Pons (tissue), 1 donor: ENCODE results near the gene CFAP73.
"Not testable (repeated sequence)": the region's sequence is repeated elsewhere in the genome, so short reads cannot be mapped to it uniquely, and the experiment has no call there.

Source experiments
- DNase-seq: peaks from one replicate; pipeline ENCODE4 v3.0.0-alpha.2; 2016; ENCODE audit warnings: low spot score

CFAP73 gene

DNA sequence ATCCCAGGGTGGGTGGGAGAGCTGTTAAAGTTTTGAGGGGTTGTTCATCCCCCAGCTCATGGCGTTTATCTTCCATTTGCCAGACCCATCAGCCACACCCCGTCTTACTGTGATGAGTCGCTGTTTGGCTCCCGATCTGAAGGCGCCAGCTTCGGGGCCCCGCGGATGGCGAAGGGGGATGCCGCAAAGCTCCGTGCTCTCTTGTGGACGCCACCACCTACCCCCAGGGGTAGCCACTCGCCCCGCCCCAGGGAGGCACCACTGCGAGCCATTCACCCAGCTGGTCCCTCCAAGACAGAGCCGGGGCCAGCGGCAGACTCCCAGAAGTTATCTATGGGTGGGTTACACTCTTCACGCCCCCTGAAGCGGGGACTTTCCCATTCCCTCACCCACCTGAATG lies 41.7 kb downstream of the CFAP73 start:
- no peak for DNase-seq

DNA sequence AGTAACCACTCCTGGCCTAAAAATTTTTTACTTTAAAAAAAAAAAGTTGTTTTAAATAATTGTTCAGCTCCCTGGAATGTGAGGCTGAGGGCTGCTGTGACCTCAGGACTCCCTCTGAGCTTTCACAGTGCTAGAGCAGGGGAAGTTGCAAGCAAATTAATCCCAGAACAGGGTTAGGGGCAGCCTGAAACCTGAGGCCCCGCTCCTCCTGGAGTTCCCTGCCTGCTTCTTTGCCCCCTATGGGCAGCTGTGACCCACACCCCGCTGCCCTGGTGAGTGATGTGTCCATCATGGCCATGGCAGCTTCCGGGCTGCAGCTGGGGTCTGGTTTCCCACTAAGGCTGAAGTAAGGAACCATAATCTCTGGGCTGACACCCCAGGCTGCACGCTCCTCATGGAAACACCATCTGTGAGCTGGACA lies 45.5 kb downstream of the CFAP73 start:
- DNase-seq = no peak

DNA sequence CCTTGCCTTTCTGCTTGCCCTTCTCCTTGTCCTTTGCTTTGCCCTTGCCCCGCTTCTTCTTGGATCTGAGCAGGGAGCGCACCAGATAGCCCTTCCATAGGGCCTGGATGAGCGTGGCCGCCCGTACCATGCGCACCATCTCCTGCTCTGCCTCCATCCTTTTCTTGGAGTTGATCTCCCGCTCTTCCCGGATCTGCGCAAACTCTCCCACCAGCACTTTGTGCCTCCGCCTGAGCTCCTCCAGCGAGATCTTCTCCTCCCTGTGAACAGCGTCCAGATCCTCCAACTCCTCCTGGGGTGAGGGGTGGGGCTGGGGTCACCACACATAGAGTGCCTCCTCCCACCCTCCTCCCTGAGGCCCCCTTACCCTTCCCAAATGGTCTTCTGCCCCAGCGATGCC lies 46.1 kb downstream of the CFAP73 start:
- DNase-seq = no peak

DNA sequence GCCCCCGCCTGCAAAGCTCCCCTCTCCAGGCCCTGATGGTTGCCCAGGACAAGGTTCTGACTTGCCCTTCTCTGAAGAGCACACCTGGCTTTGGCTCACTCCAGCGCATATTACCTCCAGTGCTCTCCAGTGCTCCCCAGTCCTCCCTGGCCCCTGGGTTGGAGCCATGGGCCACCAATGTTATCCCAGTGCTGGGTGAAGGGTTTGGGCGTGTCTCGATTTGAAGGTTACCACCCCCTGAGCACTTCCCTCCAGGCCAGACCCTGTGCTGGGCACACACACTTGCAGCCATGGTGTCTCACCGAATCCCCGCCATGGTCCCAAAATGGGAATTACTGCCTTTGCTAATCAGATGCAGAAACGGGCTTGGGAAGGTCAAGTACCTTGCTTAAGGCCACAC lies 47.1 kb downstream of the CFAP73 start:
- no peak for DNase-seq

DNA sequence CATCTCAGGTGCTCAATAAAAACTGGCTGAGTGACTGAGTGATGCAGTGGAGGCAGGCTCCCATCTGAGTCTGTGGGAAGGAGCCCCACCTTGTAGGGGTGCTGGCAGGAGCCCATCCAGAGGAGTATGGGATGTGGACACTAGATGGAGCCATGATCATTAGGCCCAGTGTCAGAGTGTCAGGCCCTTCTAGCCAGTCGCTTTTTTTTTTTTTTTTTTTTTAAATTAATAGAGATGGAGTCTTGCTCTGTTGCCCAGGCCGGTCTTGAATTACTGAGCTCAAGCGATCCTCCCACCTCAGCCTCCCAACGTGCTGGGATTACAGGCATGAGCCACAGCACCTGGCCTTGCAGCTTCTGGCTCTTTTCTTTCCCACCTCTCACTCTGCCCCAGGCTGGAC lies 47.5 kb downstream of the CFAP73 start:
- DNase-seq = peak; percentile 87

DNA sequence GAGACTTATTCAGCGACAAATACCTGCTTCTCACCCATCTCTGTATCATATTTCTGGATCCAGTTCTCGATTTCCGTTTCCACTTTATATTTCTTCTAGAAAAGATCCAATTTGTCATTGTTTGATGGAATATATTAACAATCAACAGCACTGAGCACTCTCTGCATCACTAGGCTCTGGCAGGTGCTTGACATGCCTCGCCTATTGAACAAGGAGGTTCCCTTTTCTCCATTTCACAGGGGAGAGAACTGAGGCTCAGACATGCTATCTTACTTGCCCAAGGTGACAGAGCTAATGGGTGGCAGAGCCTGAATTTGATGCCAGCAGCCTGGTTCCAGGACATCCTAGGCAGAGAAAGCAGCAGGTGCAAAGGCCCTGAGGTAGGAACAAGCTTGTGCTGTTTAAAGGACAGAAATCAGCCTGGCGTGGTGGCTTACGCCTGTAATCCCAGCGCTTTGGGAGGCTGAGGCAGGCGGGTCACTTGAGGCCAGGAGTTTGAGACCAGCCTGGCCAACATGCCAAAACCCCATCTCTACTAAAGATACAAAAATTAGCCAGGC lies 48.1 kb downstream of the CFAP73 start:
- no peak for DNase-seq

DNA sequence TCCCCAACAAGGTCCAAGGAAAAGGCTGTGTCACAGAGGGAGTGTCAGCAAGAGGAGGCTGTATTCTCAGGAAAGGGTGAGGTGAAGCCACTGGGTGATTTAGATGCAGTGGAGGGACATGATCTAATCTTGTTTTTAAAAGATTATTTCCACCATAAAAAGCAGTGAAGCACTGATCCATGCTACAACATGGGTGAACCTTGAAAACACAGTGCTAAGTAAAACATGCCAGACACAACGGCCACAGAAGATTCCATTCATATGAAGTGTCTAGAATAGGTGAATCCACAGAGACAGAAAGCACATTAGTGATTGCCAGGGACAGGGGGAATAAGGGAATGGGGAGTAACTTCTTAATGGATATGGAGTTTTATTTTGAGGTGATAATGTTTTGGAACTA lies 48.8 kb downstream of the CFAP73 start:
- no peak for DNase-seq

DNA sequence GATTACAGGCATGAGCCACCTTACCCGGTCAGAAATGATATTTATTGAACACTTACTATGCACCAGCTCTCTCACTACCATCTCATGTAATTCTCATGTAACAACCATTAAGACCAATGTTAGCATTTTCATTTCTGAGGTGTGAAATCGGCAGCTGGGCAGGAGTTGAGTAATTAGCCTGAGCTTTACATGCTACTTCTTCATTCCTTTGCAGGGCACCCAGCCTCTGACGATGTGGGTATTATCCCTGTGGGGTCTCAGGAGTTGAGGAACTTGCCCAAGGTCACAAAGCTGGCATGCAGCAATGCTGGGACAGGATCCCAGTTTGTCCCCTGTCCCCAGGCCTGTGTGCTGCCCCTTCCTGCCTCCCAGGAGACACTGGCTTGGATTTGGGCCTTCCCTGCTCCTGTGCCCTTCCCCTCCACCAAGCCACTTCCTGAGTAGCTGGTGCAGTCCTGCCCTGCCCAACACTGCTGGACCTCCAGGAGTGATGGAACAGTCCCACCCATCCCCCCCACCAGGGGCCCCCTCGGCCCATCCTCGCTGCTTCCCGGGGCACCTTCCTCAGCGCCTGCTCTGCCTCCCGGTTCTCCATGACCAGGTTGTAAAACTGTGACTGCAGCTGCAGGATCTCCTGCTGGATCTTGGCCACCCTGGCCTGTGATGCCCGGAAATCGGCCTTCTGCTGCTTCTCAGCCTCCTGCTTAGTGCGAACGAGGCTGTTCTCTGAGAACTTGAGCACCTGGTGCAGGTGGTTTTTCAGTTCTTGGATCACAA lies 50.7 kb downstream of the CFAP73 start:
- no peak for DNase-seq

DNA sequence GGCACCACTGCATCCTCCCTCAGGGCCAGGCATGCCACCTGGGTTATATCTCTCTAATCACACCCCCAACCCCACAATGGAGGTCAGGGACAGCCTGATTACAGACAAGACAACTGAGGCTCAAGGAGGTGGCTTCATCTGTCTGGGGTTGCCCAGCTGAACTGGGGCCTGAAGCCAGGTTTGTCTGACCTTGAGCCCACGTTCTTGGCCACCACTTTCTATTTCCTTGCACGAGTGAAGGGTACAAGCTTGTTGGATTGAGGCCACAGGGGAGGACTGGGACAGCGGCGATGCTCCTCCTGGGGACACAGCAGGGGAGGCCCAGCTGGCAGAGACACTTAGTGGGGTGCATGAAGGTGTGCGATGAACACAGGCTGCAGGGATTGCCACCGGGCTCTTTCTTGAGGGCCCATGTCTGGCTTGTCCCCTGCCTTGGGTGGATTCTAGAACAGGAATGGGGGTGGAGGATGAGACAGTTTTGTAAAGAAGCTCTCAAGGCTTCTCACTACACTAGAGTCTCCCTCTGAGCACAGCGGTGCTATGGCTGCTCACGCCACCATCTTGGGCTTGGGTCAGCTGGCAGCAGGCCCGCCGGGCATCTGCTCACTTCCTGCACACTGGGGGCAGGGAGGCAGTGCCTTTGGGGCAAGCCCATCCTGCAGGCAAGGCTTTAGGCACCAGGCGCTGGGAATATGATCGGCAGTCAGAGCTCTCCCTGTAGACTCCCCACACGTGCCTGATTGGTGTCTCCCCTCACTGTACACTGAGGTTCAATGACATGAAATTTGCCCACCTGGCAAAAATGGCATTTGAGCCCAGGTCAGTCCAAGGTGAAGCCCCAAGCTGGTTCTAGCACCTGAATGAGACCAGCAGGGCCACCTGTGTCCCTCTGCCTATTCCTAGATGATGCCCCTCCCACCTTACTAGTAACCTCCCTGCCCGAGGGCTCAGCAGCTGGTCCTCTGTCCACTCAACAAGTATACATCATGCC lies 52.0 kb downstream of the CFAP73 start:
- no peak for DNase-seq

DNA sequence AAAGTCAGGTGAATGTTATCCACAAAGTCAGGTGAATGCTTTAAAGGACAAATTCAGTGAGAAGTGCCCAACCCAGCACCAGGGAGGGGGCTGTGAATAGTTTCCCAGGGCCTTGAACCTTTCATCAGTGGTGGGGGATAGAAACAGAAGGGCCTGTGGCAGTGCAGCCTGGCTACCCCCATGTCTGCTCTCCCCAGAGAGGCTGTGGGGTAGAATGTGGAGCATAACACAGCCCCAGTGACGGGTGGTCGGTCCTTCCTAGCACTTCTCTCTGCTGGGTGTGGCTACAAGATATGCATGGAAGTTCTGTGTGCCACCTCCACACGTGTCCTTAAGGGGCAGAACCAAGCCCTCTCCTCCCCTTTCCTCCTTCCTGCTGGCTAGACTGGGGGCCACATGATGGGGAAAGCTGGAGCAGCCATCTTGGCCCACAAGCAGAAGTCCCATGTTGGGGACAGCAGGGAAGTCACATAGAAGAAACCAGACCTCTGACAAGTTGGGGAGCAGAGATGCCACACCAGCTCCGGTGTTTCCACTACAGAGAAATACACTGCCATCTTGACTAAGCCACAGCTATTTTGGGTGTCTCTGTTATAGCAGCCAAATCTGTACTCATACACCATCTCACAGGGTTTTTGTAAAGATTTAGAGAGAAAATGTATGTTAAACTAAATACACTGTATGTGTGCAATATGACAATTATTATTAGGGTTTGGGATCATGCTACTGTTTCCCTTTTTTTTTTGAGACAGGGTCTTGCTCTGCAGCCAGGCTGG lies 53.0 kb downstream of the CFAP73 start:
- no peak for DNase-seq

DNA sequence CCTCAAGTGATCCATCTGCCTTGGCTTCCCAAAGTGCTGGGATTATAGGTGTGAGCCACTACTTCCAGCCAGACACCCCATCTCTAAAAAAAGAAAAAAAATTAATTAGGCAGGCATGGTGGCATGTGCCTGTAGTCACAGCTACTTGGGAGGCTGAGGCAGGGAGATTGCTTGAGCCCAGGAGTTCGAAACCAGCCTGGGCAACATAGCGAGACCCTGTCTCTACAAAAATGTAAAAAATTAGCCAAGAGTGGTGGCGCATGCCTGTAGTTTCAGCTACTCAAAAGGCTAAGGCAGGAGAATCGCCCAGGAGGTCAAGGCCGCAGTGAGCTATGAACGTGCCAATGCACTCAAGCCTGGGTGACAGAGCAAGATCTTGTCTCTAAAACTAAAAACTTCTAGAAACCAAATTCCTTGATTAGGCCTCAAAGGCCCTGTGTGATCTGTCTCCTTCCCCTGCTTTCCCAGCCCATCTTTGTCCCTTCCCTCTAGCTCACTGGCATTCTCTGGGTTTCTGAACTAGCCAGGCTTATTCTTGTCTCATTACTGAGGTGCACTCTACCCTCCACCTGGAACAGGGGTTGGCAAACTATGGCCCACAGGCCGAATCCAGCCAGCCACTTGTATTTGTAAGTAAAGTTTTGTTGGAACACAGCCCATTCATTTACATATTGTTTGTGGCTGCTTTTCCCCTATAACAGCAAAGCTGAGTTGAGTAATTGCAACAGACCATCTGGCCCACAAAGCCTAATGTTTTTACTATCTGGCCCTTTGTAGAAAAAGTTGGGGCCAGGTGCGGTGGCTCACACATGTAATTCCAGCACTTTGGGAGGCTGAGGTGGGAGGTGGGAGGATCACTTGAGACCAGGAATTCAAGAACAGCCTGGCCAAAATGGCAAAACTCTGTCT lies 54.6 kb downstream of the CFAP73 start:
- no peak for DNase-seq

DNA sequence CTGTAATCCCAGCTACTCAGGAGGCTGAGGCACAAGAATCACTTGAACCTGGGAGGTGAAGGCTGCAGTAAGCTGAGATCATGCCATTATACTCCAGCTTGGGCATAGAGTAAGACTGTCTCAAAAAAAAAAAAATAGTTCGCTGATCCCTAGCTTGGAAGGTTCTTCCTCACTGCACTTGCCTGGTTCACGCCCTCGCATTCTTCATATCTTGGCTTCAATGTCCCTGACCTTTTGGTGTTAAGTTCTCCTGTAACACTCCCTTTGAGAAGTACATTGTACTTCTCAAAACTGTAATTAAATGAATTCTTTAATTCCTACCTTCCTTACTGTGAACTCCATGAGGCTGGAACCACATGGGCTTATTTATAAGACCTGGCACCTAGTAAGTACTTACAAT lies 55.3 kb downstream of the CFAP73 start:
- DNase-seq = no peak

DNA sequence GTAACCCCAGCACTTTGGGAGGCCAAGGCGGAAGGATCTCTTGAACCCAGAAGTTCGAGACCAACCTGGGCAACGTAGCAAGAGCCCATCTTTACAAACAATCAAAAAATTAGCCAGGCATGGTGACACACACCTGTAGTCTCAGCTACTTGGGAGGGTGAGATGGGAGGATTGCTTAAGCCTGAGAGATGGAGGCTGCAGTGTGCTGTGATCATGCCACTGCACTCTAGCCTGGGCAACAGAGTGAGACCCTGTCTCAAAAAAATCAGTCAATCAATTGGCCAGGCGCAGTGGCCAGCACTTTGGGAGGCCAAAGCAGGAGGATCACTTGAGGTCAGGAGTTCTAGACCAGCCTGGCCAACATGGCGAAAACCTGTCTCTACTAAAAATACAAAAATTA lies 57.3 kb downstream of the CFAP73 start:
- not testable (repeated sequence) for DNase-seq

DNA sequence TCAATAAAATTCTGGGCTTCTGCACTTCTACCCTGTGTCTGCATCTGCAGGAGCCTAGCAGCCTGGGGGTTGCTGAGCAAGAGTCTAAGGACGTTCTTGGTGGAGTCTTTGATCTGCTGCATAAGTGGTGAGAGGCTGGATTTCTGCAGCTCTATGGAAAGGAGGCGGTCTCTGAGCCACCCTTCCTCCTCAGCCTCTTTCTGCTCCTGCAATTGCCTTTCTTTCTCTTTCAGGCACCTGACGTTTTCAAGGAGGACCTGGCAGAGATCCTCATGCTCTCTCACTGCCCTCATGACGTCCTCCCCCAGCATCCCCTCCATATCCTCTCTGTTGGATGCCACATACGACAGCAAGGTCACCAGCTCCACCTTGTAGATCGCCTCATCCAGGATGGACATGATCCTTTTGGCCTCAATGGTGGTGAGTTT lies 58.1 kb downstream of the CFAP73 start:
- no peak for DNase-seq

DNA sequence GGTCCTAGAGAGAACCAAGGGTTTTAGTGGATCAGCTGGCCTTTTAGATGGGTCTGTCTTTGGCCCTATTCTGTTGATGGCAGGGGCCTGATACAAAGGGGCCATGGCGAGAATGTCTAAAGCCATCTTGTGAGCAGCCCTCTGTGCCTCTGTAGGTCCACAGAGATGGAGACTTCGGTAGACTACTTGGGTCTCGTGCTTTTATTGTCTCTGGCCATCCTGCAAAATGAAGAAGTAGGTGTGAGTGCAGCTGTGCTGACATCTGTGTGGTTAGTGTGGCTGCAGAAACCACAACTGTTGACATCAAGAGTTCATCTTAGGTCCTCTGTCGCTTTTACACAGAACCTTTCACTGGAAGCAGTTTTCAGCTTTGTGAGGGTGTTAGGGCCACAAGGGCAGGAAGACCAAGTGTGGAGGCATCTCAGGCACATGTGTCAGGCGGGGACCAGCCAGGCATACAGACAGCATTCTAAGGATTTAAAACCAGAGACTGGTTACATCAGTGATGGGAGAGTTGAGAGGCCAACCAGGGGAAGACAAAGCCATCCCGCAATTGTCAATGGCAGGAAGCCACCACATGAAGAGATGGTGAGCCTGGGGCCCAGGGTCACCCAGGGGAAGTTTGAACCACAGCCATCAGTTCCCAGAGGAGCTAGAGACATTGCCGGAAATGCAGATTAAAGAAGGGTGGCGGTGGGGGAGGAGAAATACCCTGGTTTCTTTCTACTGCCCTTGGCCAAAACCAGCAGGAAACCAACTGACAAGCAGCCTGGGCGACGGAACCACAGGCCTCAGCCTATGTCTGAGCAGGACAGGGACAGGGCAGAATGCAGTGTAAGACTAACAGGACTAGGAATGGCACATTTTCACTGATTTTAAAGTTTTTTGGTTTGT lies 58.8 kb downstream of the CFAP73 start:
- peak; percentile 76 for DNase-seq
